ENCODE data around the gene PAN2.
A peak's percentile ranks its signal among the peaks of the same experiment; 100 is the strongest.
"Not testable (repeated sequence)": the region's sequence is repeated elsewhere in the genome, so short reads cannot be mapped to it uniquely, and the experiment has no call there.

Gene PAN2

GRCh38 chr12:56293795-56294194, 40.0 kb downstream of the PAN2 start:
- H3K4me3 Mint-ChIP-seq, result no peak overlapping the region
- H3K27ac Mint-ChIP-seq, result peak overlapping the region; percentile 15 to 25
- peaks cover 60% of the 10 kb centered on the region for H3K36me3 Mint-ChIP-seq (ENCODE audit: insufficient read depth)
- H3K9me3 Mint-ChIP-seq, result no peaks in the 10 kb centered on the region
- ATAC-seq (replicated peaks) (no peak), DNase-seq (no peak)
- H3K4me1 Mint-ChIP-seq (ENCODE audit: low read depth in 2 of 2), result peaks cover 31 to 34% of the 10 kb centered on the region in 2 donors
- no peaks in the 10 kb centered on the region for H3K27me3 Mint-ChIP-seq

- DNase-seq, result no peak
- no peak for ATAC-seq (replicated peaks)
- H3K27ac Mint-ChIP-seq, result no peak overlapping the region
- peaks cover 77% of the 10 kb centered on the region for H3K36me3 Mint-ChIP-seq (ENCODE audit: insufficient read depth)
- no peak overlapping the region for H3K4me3 Mint-ChIP-seq
- no peaks in the 10 kb centered on the region for H3K9me3 Mint-ChIP-seq
- no peaks in the 10 kb centered on the region for H3K27me3 Mint-ChIP-seq
- peaks cover 11 to 19% of the 10 kb centered on the region in 2 donors for H3K4me1 Mint-ChIP-seq (ENCODE audit: low read depth in 2 of 2)
These were observed 45.0 kb downstream of the PAN2 start for GRCh38 chr12:56288705-56289387.

- ATAC-seq (replicated peaks), result no peak
- Mint-ChIP-seq H3K36me3 (ENCODE audit: insufficient read depth) (peaks cover 81% of the 10 kb centered on the region), H3K27ac (peak overlapping the region in 1 of 2 donors; percentile 79), H3K4me1 (ENCODE audit: low read depth in 2 of 2) (peaks cover 5 to 10% of the 10 kb centered on the region in 2 donors), H3K9me3 (no peaks in the 10 kb centered on the region), H3K27me3 (no peaks in the 10 kb centered on the region), H3K4me3 (no peak overlapping the region)
- DNase-seq, result no peak
These were observed 47.6 kb downstream of the PAN2 start for GRCh38 chr12:56286044-56286830.

GRCh38 chr12:56284263-56284662, 49.5 kb downstream of the PAN2 start:
- not testable (repeated sequence) for H3K9me3 Mint-ChIP-seq; DNase-seq; ATAC-seq (replicated peaks); H3K4me1 Mint-ChIP-seq (ENCODE audit: low read depth in 2 of 2); H3K27me3 Mint-ChIP-seq; H3K4me3 Mint-ChIP-seq
- Mint-ChIP-seq H3K27ac (peak overlapping the region in 1 of 2 donors; percentile 82), H3K36me3 (ENCODE audit: insufficient read depth) (peaks cover 80% of the 10 kb centered on the region)

GRCh38 chr12:56282579-56282978, 51.2 kb downstream of the PAN2 start:
- ATAC-seq (replicated peaks) (no peak), DNase-seq (no peak)
- H3K27me3 Mint-ChIP-seq, result no peaks in the 10 kb centered on the region
- H3K9me3 Mint-ChIP-seq, result no peaks in the 10 kb centered on the region
- H3K4me1 Mint-ChIP-seq (ENCODE audit: low read depth in 2 of 2), result peaks cover 0 to 8% of the 10 kb centered on the region in 2 donors
- H3K4me3 Mint-ChIP-seq, result no peak overlapping the region
- peak overlapping the region; percentile 50 to 82 for H3K27ac Mint-ChIP-seq
- H3K36me3 Mint-ChIP-seq (ENCODE audit: insufficient read depth), result peaks cover 83% of the 10 kb centered on the region

GRCh38 chr12:56282030-56282429, 51.8 kb downstream of the PAN2 start:
- Mint-ChIP-seq H3K9me3 (no peaks in the 10 kb centered on the region), H3K27ac (peak overlapping the region in 1 of 2 donors; percentile 50), H3K27me3 (no peaks in the 10 kb centered on the region), H3K36me3 (ENCODE audit: insufficient read depth) (peaks cover 84% of the 10 kb centered on the region), H3K4me3 (no peak overlapping the region), H3K4me1 (ENCODE audit: low read depth in 2 of 2) (peaks cover 0 to 8% of the 10 kb centered on the region in 2 donors)
- no peak for ATAC-seq (replicated peaks)
- no peak for DNase-seq

GRCh38 chr12:56280849-56281248, 53.0 kb downstream of the PAN2 start:
- H3K36me3 Mint-ChIP-seq (ENCODE audit: insufficient read depth), result peaks cover 90% of the 10 kb centered on the region
- DNase-seq (no peak), ATAC-seq (replicated peaks) (no peak)
- H3K4me1 Mint-ChIP-seq (ENCODE audit: low read depth in 2 of 2), result peaks cover 0 to 1% of the 10 kb centered on the region in 2 donors
- H3K27me3 Mint-ChIP-seq, result no peaks in the 10 kb centered on the region
- H3K27ac Mint-ChIP-seq, result peak overlapping the region; percentile 19 to 50
- no peaks in the 10 kb centered on the region for H3K9me3 Mint-ChIP-seq
- no peak overlapping the region for H3K4me3 Mint-ChIP-seq

GRCh38 chr12:56278905-56279304, 54.9 kb downstream of the PAN2 start:
- no peaks in the 10 kb centered on the region for H3K9me3 Mint-ChIP-seq
- H3K36me3 Mint-ChIP-seq (ENCODE audit: insufficient read depth), result peaks cover 90% of the 10 kb centered on the region
- no peak overlapping the region for H3K4me3 Mint-ChIP-seq
- H3K4me1 Mint-ChIP-seq (ENCODE audit: low read depth in 2 of 2), result no peaks in the 10 kb centered on the region
- H3K27ac Mint-ChIP-seq, result no peak overlapping the region
- DNase-seq (no peak), ATAC-seq (replicated peaks) (no peak)
- H3K27me3 Mint-ChIP-seq, result no peaks in the 10 kb centered on the region

GRCh38 chr12:56274299-56274698, 59.5 kb downstream of the PAN2 start:
- H3K27me3 Mint-ChIP-seq, result no peaks in the 10 kb centered on the region
- H3K27ac Mint-ChIP-seq, result no peak overlapping the region
- ATAC-seq (replicated peaks), result no peak
- no peaks in the 10 kb centered on the region for H3K4me1 Mint-ChIP-seq (ENCODE audit: low read depth in 2 of 2)
- H3K9me3 Mint-ChIP-seq, result no peaks in the 10 kb centered on the region
- peaks cover 84% of the 10 kb centered on the region for H3K36me3 Mint-ChIP-seq (ENCODE audit: insufficient read depth)
- no peak for DNase-seq
- no peak overlapping the region for H3K4me3 Mint-ChIP-seq

GRCh38 chr12:56272468-56272867, 61.3 kb downstream of the PAN2 start:
- DNase-seq; H3K9me3 Mint-ChIP-seq; H3K4me1 Mint-ChIP-seq (ENCODE audit: low read depth in 2 of 2); H3K4me3 Mint-ChIP-seq; ATAC-seq (replicated peaks); H3K27me3 Mint-ChIP-seq: not testable (repeated sequence)
- Mint-ChIP-seq H3K27ac (peak overlapping the region in 1 of 2 donors; percentile 65), H3K36me3 (ENCODE audit: insufficient read depth) (peaks cover 80% of the 10 kb centered on the region)

- DNase-seq, result no peak
- H3K9me3 Mint-ChIP-seq, result no peaks in the 10 kb centered on the region
- no peak overlapping the region for H3K4me3 Mint-ChIP-seq
- peaks cover 75% of the 10 kb centered on the region for H3K36me3 Mint-ChIP-seq (ENCODE audit: insufficient read depth)
- peaks cover 15 to 16% of the 10 kb centered on the region in 2 donors for H3K4me1 Mint-ChIP-seq (ENCODE audit: low read depth in 2 of 2)
- H3K27me3 Mint-ChIP-seq, result no peaks in the 10 kb centered on the region
- ATAC-seq (replicated peaks), result no peak
- H3K27ac Mint-ChIP-seq, result peak overlapping the region in 1 of 2 donors; percentile 65
These were observed 62.8 kb downstream of the PAN2 start for GRCh38 chr12:56271031-56271430.

GRCh38 chr12:56267443-56268071, 66.2 kb downstream of the PAN2 start:
- H3K9me3 Mint-ChIP-seq, result no peaks in the 10 kb centered on the region
- ATAC-seq (replicated peaks) (no peak), DNase-seq (no peak)
- H3K36me3 Mint-ChIP-seq (ENCODE audit: insufficient read depth), result peaks cover 40% of the 10 kb centered on the region
- H3K27ac Mint-ChIP-seq, result peak overlapping the region; percentile 93 to 96
- H3K4me1 Mint-ChIP-seq (ENCODE audit: low read depth in 2 of 2), result peaks cover 15 to 16% of the 10 kb centered on the region in 2 donors
- H3K27me3 Mint-ChIP-seq, result no peaks in the 10 kb centered on the region
- peak overlapping the region; percentile 86 to 90 for H3K4me3 Mint-ChIP-seq

- Mint-ChIP-seq H3K36me3 (ENCODE audit: insufficient read depth) (peaks cover 33% of the 10 kb centered on the region), H3K27me3 (no peaks in the 10 kb centered on the region), H3K27ac (peak within 1 kb of the TSS; percentile 93 to 96), H3K4me3 (peak within 1 kb of the TSS; percentile 86 to 90), H3K9me3 (no peaks in the 10 kb centered on the region), H3K4me1 (ENCODE audit: low read depth in 2 of 2) (peaks cover 15 to 16% of the 10 kb centered on the region in 2 donors)
- peak; percentile 86 to 90 (median 89) for DNase-seq
- ATAC-seq (replicated peaks), result peak; percentile 85
These were observed 66.9 kb downstream of the PAN2 start, which contains the start of gene COQ10A for GRCh38 chr12:56266693-56267442. COQ10A (plus strand) TSS chr12:56266942; CDS start chr12:56267119, 177 bp downstream.
